ENCODE data around the gene RUNDC3A. TPM values are rescaled to one million over a fixed set of nuclear protein-coding genes. Genes with fewer than 3 reads are reported as not detected.
"Not testable (repeated sequence)": the region's sequence is repeated elsewhere in the genome, so short reads cannot be mapped to it uniquely, and the experiment has no call there.

The RUNDC3A gene
- total RNA-seq, 2 experiments from 2014 or later, result 0.28 TPM; not detected in 1

- CTCF ChIA-PET, result interaction anchor here (0.8 to 2.9 kb wide), 4 partner anchors 11 to 133 kb away, joined by 3 to 14 read pairs (median 4); no protein-coding TSS in a partner anchor
- Mint-ChIP-seq H3K27me3 (peaks cover 12% of the 10 kb centered on the region), H3K27ac (no peak overlapping the region), H3K36me3 (ENCODE audit: low read depth) (no peaks in the 10 kb centered on the region), H3K4me3 (no peak overlapping the region), H3K9me3 (no peaks in the 10 kb centered on the region), H3K4me1 (peaks cover 29% of the 10 kb centered on the region)
- POLR2A ChIA-PET, result interaction anchor here (1.0 to 1.4 kb wide), 3 partner anchors 10 to 124 kb away, joined by 3 read pairs; partner anchors contain the start of gene UBTF
- DNase-seq, result no peak
Observed at GRCh38 chr17:44343510-44344209, 35.3 kb downstream of the RUNDC3A start.

GRCh38 chr17:44344939-44345453, 36.6 kb downstream of the RUNDC3A start, which contains the start of gene GRN:
Gene GRN (plus strand): TSS chr17:44345302. CDS start chr17:44349165, 3,863 bp downstream.
- Mint-ChIP-seq H3K36me3 (ENCODE audit: low read depth) (no peaks in the 10 kb centered on the region), H3K9me3 (no peaks in the 10 kb centered on the region), H3K27ac (peak within 1 kb of the TSS; percentile 44), H3K27me3 (peaks cover 12% of the 10 kb centered on the region), H3K4me1 (peaks cover 30% of the 10 kb centered on the region), H3K4me3 (peak within 1 kb of the TSS; percentile 84)
- CTCF ChIA-PET, result interaction anchor here (0.9 to 2.9 kb wide), 19 partner anchors 9 to 178 kb away, joined by 3 to 18 read pairs (median 4); partner anchors contain the start of genes FAM171A2 and TMUB2
- POLR2A ChIA-PET, result interaction anchor here (0.7 to 1.7 kb wide), 11 partner anchors 10 to 159 kb away, joined by 3 to 9 read pairs (median 4); partner anchors contain the start of genes TMUB2 and UBTF
- peak; percentile 89 for DNase-seq

GRCh38 chr17:44345454-44346026, 37.1 kb downstream of the RUNDC3A start:
- H3K4me3 Mint-ChIP-seq, result peak overlapping the region; percentile 84
- H3K9me3 Mint-ChIP-seq, result no peaks in the 10 kb centered on the region
- DNase-seq, result no peak
- POLR2A ChIA-PET, result interaction anchor here (0.7 to 1.7 kb wide), 11 partner anchors 10 to 160 kb away, joined by 3 to 9 read pairs (median 4); partner anchors contain the start of genes TMUB2 and UBTF
- H3K36me3 Mint-ChIP-seq (ENCODE audit: low read depth), result no peaks in the 10 kb centered on the region
- H3K27ac Mint-ChIP-seq, result peak overlapping the region; percentile 44
- H3K4me1 Mint-ChIP-seq, result peaks cover 30% of the 10 kb centered on the region
- CTCF ChIA-PET, result interaction anchor here (0.6 to 2.9 kb wide), 21 partner anchors 9 to 178 kb away, joined by 3 to 18 read pairs (median 4); partner anchors contain the start of genes FAM171A2 and TMUB2
- H3K27me3 Mint-ChIP-seq, result peaks cover 12% of the 10 kb centered on the region

- H3K36me3 Mint-ChIP-seq (ENCODE audit: low read depth), result no peaks in the 10 kb centered on the region
- no peaks in the 10 kb centered on the region for H3K9me3 Mint-ChIP-seq
- peaks cover 9% of the 10 kb centered on the region for H3K27me3 Mint-ChIP-seq
- POLR2A ChIA-PET, result interaction anchor here (1.0 to 1.7 kb wide), 10 partner anchors 9 to 160 kb away, joined by 3 to 9 read pairs (median 4); partner anchors contain the start of genes TMUB2 and UBTF
- peak overlapping the region; percentile 44 for H3K27ac Mint-ChIP-seq
- CTCF ChIA-PET, result interaction anchor here (0.6 to 2.9 kb wide), 18 partner anchors 9 to 177 kb away, joined by 3 to 18 read pairs (median 4); partner anchors contain the start of genes FAM171A2 and TMUB2
- peak overlapping the region; percentile 84 for H3K4me3 Mint-ChIP-seq
- peaks cover 30% of the 10 kb centered on the region for H3K4me1 Mint-ChIP-seq
- no peak for DNase-seq
Observed at GRCh38 chr17:44346064-44346844, 37.9 kb downstream of the RUNDC3A start.

- H3K27ac Mint-ChIP-seq, H3K27me3 Mint-ChIP-seq: not testable (repeated sequence)
- POLR2A ChIA-PET, result interaction anchor here (0.7 to 1.0 kb wide), 3 partner anchors 127 to 137 kb away, joined by 3 to 6 read pairs (median 3); no protein-coding TSS in a partner anchor
Observed at GRCh38 chr17:44347206-44348055, 39.0 kb downstream of the RUNDC3A start.

GRCh38 chr17:44348234-44348987, 40.0 kb downstream of the RUNDC3A start:
- Mint-ChIP-seq H3K27ac (no peak overlapping the region), H3K4me1 (peaks cover 33% of the 10 kb centered on the region), H3K36me3 (ENCODE audit: low read depth) (peaks cover 13% of the 10 kb centered on the region), H3K4me3 (no peak overlapping the region), H3K27me3 (peaks cover 5% of the 10 kb centered on the region), H3K9me3 (no peaks in the 10 kb centered on the region)
- ChIA-PET CTCF (interaction anchor here (1.0 to 2.9 kb wide), 4 partner anchors 10 to 139 kb away, joined by 3 to 9 read pairs (median 6); no protein-coding TSS in a partner anchor), POLR2A (interaction anchor here (0.7 to 1.0 kb wide), 2 partner anchors 128 to 138 kb away, joined by 3 to 6 read pairs; no protein-coding TSS in a partner anchor)
- no peak for DNase-seq

More at GRCh38 chr17:44347206-44348055, 39.0 kb downstream of the RUNDC3A start:
- not testable (repeated sequence) for H3K36me3 Mint-ChIP-seq (ENCODE audit: low read depth); H3K4me3 Mint-ChIP-seq; H3K9me3 Mint-ChIP-seq; DNase-seq
- CTCF ChIA-PET, result interaction anchor here (1.0 to 2.4 kb wide), 3 partner anchors 11 to 138 kb away, joined by 3 to 6 read pairs (median 6); no protein-coding TSS in a partner anchor
- peaks cover 30% of the 10 kb centered on the region for H3K4me1 Mint-ChIP-seq

- H3K27ac Mint-ChIP-seq, result no peak overlapping the region
- ChIA-PET POLR2A (interaction anchor here (0.7 to 1.2 kb wide), 2 partner anchors 16 to 149 kb away, joined by 4 to 5 read pairs; partner anchors contain the start of gene ATXN7L3), CTCF (interaction anchor here (2.4 to 2.9 kb wide), 2 partner anchors 9 to 139 kb away, joined by 6 to 9 read pairs; no protein-coding TSS in a partner anchor)
- no peak for DNase-seq
- peaks cover 5% of the 10 kb centered on the region for H3K27me3 Mint-ChIP-seq
- no peaks in the 10 kb centered on the region for H3K9me3 Mint-ChIP-seq
- peaks cover 33% of the 10 kb centered on the region for H3K4me1 Mint-ChIP-seq
- no peak overlapping the region for H3K4me3 Mint-ChIP-seq
- peaks cover 13% of the 10 kb centered on the region for H3K36me3 Mint-ChIP-seq (ENCODE audit: low read depth)
Observed at GRCh38 chr17:44348988-44349364, 40.6 kb downstream of the RUNDC3A start.

- ChIA-PET POLR2A (interaction anchor here (0.7 to 1.2 kb wide), 4 partner anchors 17 to 164 kb away, joined by 3 to 5 read pairs (median 4); partner anchors contain the start of gene ATXN7L3), CTCF (interaction anchor here (0.8 to 2.9 kb wide), 4 partner anchors 19 to 165 kb away, joined by 3 to 11 read pairs (median 6); no protein-coding TSS in a partner anchor)
- no peak for DNase-seq
- H3K27ac Mint-ChIP-seq, result no peak overlapping the region
- H3K4me1 Mint-ChIP-seq, result peaks cover 33% of the 10 kb centered on the region
- H3K9me3 Mint-ChIP-seq, result no peaks in the 10 kb centered on the region
- no peak overlapping the region for H3K4me3 Mint-ChIP-seq
- peaks cover 13% of the 10 kb centered on the region for H3K36me3 Mint-ChIP-seq (ENCODE audit: low read depth)
- peaks cover 5% of the 10 kb centered on the region for H3K27me3 Mint-ChIP-seq
Observed at GRCh38 chr17:44349553-44350070, 41.2 kb downstream of the RUNDC3A start.

GRCh38 chr17:44350733-44351226, 42.4 kb downstream of the RUNDC3A start:
- Mint-ChIP-seq H3K36me3 (ENCODE audit: low read depth) (peaks cover 13% of the 10 kb centered on the region), H3K9me3 (no peaks in the 10 kb centered on the region), H3K4me1 (peaks cover 23% of the 10 kb centered on the region), H3K27me3 (peaks cover 10% of the 10 kb centered on the region), H3K27ac (no peak overlapping the region), H3K4me3 (no peak overlapping the region)
- ChIA-PET CTCF (interaction anchor here (0.6 to 2.9 kb wide), 9 partner anchors 12 to 1010 kb away, joined by 3 to 11 read pairs (median 3); partner anchors contain the start of gene FAM171A2), POLR2A (interaction anchor here (0.9 to 1.3 kb wide), 3 partner anchors 129 to 147 kb away, joined by 3 to 4 read pairs (median 3); no protein-coding TSS in a partner anchor)
- DNase-seq, result peak; percentile 75

GRCh38 chr17:44351464-44351863, 43.1 kb downstream of the RUNDC3A start:
- ChIA-PET POLR2A (interaction anchor here (0.5 to 1.3 kb wide), 5 partner anchors 64 to 166 kb away, joined by 3 to 4 read pairs (median 3); no protein-coding TSS in a partner anchor), CTCF (interaction anchor here (0.6 to 2.9 kb wide), 7 partner anchors 10 to 1009 kb away, joined by 3 to 11 read pairs (median 3); no protein-coding TSS in a partner anchor)
- H3K9me3 Mint-ChIP-seq, result no peaks in the 10 kb centered on the region
- H3K27me3 Mint-ChIP-seq, result peaks cover 12% of the 10 kb centered on the region
- H3K36me3 Mint-ChIP-seq (ENCODE audit: low read depth), result peaks cover 13% of the 10 kb centered on the region
- H3K27ac Mint-ChIP-seq, result no peak overlapping the region
- peaks cover 16% of the 10 kb centered on the region for H3K4me1 Mint-ChIP-seq
- DNase-seq, result no peak
- H3K4me3 Mint-ChIP-seq, result no peak overlapping the region
